ENCODE results near the gene BDH2.

BDH2 gene

DNA sequence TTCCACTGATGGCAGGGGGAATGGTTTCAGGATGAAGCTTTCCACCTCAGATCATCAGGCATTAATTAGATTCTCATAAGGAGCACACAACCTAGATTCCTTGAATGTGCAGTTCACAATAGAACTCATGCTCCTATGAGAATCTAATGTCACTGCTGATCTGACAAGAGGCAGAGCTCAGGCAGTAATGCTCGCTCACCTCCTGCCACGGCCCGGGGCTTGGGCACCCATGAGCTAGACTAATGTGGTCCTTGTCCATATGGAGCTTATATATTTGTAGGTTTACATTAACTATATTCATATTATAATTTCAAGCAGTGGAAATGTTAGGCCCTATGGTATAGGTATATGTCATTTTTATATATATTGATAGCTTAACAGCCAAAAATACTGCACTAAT, 47.5 kb downstream of the BDH2 start:
- Histone ChIP-seq H4K20me1 (ENCODE audit: insufficient read depth) (no peaks in the 10 kb centered on the region), H3K27ac (no peak overlapping the region), H3K9ac (no peak overlapping the region), H3K4me2 (no peak overlapping the region), H3K4me1 (ENCODE audit: low read depth, poor library complexity, severe bottlenecking) (no peaks in the 10 kb centered on the region), H3K4me3 (IDR thresholded peaks at IDR 0.05; ENCODE audit: insufficient read depth, low read depth, low read length) (no peak overlapping the region), H2AFZ (ENCODE audit: low read depth) (no peak overlapping the region), H3K36me3 (ENCODE audit: insufficient read depth) (no peaks in the 10 kb centered on the region), H3K27me3 (ENCODE audit: insufficient read depth, low read depth) (no peaks in the 10 kb centered on the region), H3K79me2 (ENCODE audit: insufficient read depth, low read depth) (no peaks in the 10 kb centered on the region)
- TF ChIP-seq, protein P1, sequence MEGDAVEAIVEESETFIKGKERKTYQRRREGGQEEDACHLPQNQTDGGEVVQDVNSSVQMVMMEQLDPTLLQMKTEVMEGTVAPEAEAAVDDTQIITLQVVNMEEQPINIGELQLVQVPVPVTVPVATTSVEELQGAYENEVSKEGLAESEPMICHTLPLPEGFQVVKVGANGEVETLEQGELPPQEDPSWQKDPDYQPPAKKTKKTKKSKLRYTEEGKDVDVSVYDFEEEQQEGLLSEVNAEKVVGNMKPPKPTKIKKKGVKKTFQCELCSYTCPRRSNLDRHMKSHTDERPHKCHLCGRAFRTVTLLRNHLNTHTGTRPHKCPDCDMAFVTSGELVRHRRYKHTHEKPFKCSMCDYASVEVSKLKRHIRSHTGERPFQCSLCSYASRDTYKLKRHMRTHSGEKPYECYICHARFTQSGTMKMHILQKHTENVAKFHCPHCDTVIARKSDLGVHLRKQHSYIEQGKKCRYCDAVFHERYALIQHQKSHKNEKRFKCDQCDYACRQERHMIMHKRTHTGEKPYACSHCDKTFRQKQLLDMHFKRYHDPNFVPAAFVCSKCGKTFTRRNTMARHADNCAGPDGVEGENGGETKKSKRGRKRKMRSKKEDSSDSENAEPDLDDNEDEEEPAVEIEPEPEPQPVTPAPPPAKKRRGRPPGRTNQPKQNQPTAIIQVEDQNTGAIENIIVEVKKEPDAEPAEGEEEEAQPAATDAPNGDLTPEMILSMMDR (conservative IDR thresholded peaks at IDR 0.05; ENCODE audit: low read depth, low read length): no peak

DNA sequence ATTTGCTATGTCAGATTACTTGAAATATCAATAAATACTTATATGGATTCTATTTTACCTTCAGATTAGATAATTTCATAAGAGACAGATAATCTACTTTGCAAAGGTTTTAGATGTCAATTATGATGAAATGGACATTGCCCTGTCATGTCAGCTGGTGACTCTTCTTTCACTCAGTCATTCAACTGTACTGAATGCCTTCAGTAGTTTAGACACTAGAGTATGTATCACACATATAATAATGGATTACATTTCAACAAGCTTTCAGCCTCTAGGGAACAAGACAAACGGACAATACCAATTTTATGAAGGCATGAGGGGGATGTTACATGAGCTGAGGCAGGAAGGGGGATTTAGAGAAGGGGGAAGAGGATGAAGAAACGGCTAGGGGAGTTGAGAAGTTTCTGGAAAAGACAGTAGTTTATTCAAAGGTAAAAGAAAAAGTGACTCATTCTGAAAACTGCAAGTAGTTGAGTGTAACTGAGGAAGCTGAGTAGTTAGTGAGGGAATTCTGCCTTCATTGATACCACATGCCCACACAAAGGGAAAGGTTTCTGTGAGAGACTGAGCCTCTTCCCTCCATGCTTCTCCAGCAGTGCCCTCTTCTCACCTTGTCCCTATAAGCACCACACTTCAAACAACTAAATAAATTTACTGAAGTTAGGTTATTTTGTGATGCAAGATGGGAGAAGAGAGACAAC, 48.7 kb downstream of the BDH2 start:
- no peak overlapping the region for H3K27ac ChIP-seq
- TF ChIP-seq, protein P1 (conservative IDR thresholded peaks at IDR 0.05; ENCODE audit: low read depth, low read length): no peak
- no peaks in the 10 kb centered on the region for H3K4me1 ChIP-seq (ENCODE audit: low read depth, poor library complexity, severe bottlenecking)
- no peak overlapping the region for H3K4me3 ChIP-seq (IDR thresholded peaks at IDR 0.05; ENCODE audit: insufficient read depth, low read depth, low read length)
- no peaks in the 10 kb centered on the region for H3K27me3 ChIP-seq (ENCODE audit: insufficient read depth, low read depth)
- no peaks in the 10 kb centered on the region for H3K36me3 ChIP-seq (ENCODE audit: insufficient read depth)
- H4K20me1 ChIP-seq (ENCODE audit: insufficient read depth): no peaks in the 10 kb centered on the region
- no peak overlapping the region for H2AFZ ChIP-seq (ENCODE audit: low read depth)
- no peak overlapping the region for H3K9ac ChIP-seq
- H3K79me2 ChIP-seq (ENCODE audit: insufficient read depth, low read depth): no peaks in the 10 kb centered on the region
- no peak overlapping the region for H3K4me2 ChIP-seq

DNA sequence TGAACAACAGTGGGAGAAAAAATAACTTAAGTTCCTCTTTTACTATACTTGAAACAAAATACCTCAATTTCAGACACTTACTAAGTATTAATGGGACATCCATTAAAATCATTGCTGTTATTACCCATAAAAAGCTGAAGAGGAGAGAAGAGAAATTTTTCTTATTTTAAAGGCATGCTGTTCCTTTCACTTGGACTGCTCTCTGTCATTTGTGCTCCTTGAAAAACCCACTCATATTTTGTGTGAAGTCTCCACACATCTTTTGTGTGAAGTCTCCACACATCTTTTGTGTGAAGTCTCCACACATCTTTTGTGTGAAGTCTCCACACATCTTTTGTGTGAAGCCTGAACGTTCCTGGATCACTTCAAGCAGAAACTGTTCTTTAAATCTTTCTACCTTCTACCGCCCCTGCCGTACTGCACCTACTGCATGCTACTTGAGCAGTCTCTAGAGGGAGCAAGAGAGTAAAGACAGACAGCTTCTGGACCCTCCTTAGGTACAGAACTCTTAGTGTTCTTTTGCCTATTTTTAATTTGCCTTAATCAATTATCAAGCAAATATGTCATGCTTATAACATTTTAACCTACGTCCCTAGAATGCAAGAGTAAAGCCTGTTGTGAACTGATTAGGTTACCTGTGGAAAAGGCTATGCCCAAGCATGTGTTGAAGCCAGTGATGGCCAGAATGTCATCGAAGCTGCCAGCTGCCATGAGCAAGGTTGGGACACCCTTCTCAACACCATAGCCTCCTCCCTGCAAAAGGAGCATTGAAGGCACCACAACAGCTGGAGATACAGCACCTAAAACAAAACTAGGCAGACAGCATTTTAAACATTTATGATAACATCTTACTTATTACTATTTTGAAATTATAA, 53.0 kb downstream of the BDH2 start:
- H3K36me3 ChIP-seq (ENCODE audit: insufficient read depth): no peaks in the 10 kb centered on the region
- H2AFZ ChIP-seq (ENCODE audit: low read depth): no peak overlapping the region
- H3K4me1 ChIP-seq (ENCODE audit: low read depth, poor library complexity, severe bottlenecking): no peaks in the 10 kb centered on the region
- no peak overlapping the region for H3K4me2 ChIP-seq
- TF ChIP-seq, protein P1 (conservative IDR thresholded peaks at IDR 0.05; ENCODE audit: low read depth, low read length): peak; percentile 88
- H3K9ac ChIP-seq: no peak overlapping the region
- no peaks in the 10 kb centered on the region for H4K20me1 ChIP-seq (ENCODE audit: insufficient read depth)
- H3K27me3 ChIP-seq (ENCODE audit: insufficient read depth, low read depth): no peaks in the 10 kb centered on the region
- no peaks in the 10 kb centered on the region for H3K79me2 ChIP-seq (ENCODE audit: insufficient read depth, low read depth)
- no peak overlapping the region for H3K27ac ChIP-seq
- no peak overlapping the region for H3K4me3 ChIP-seq (IDR thresholded peaks at IDR 0.05; ENCODE audit: insufficient read depth, low read depth, low read length)

DNA sequence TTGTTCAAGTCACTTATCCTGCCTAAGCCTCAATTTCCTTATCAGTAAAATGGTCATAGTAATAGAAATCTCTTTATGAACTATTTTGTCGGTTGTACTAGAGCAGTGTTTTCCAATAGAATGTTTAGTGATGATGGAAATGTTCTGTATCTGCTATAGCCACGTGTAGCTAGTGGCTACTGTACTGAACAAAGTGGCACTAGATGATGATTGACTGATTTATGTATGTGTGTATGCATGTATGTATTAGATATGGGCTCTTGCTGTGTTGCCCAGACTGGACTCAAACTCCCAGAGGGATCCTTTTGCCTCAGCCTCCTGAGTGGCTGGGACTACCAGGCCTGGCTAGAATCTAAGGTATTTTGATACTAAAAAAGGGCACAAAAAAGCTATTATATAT, 55.5 kb downstream of the BDH2 start:
- Histone ChIP-seq H3K27ac (no peak overlapping the region), H3K4me1 (ENCODE audit: low read depth, poor library complexity, severe bottlenecking) (no peaks in the 10 kb centered on the region), H3K27me3 (ENCODE audit: insufficient read depth, low read depth) (no peaks in the 10 kb centered on the region), H3K79me2 (ENCODE audit: insufficient read depth, low read depth) (no peaks in the 10 kb centered on the region), H2AFZ (ENCODE audit: low read depth) (no peak overlapping the region), H3K36me3 (ENCODE audit: insufficient read depth) (no peaks in the 10 kb centered on the region), H3K4me3 (IDR thresholded peaks at IDR 0.05; ENCODE audit: insufficient read depth, low read depth, low read length) (no peak overlapping the region), H3K4me2 (no peak overlapping the region), H3K9ac (no peak overlapping the region), H4K20me1 (ENCODE audit: insufficient read depth) (no peaks in the 10 kb centered on the region)
- TF ChIP-seq, protein P1 (conservative IDR thresholded peaks at IDR 0.05; ENCODE audit: low read depth, low read length): no peak
